Measurements from ENCODE around the gene AKIRIN2.
"Not testable (repeated sequence)": the region's sequence is repeated elsewhere in the genome, so short reads cannot be mapped to it uniquely, and the experiment has no call there.

Gene AKIRIN2

DNA sequence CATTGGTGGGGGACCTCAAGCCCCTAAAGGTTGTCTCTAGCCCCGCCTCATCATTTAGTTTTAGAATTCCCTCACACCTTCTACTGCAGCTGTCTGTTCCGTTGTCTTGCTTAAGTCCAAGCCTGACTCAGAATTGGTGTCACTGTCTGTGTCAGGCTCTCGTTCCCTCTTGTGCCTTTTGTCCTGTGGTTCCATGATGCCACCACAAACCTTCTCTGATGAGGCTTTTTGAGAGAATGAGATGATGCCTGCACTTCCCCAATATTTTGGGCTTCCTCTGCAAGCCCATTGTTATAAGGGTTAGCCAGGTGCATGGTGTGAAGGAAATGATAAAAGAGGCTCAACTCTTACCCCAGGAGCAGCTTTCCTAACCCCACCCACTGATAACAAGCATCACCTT lies 8.1 kb upstream of the AKIRIN2 start:
- Histone ChIP-seq H3K4me1 (ENCODE audit: control insufficient read depth in 1 of 2, insufficient read depth in 1 of 2, low read depth in 1 of 2, low read length in 1 of 2) (peaks cover 14 to 19% of the 10 kb centered on the region in 2 experiments), H3K4me3 (ENCODE audit: low read depth in 1 of 2, low read length in 1 of 2) (no peak overlapping the region), H3K27me3 (no peaks in the 10 kb centered on the region), H3K27ac (peak overlapping the region; percentile 47), H3K9me3 (no peaks in the 10 kb centered on the region), H3K36me3 (no peaks in the 10 kb centered on the region)
- TF ChIP-seq, protein P1, sequence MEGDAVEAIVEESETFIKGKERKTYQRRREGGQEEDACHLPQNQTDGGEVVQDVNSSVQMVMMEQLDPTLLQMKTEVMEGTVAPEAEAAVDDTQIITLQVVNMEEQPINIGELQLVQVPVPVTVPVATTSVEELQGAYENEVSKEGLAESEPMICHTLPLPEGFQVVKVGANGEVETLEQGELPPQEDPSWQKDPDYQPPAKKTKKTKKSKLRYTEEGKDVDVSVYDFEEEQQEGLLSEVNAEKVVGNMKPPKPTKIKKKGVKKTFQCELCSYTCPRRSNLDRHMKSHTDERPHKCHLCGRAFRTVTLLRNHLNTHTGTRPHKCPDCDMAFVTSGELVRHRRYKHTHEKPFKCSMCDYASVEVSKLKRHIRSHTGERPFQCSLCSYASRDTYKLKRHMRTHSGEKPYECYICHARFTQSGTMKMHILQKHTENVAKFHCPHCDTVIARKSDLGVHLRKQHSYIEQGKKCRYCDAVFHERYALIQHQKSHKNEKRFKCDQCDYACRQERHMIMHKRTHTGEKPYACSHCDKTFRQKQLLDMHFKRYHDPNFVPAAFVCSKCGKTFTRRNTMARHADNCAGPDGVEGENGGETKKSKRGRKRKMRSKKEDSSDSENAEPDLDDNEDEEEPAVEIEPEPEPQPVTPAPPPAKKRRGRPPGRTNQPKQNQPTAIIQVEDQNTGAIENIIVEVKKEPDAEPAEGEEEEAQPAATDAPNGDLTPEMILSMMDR (IDR thresholded peaks at IDR 0.05): no peak

GRCh38 chr6:87708581-87709427 lies 6.8 kb upstream of the AKIRIN2 start:
- not testable (repeated sequence) for H3K9me3 ChIP-seq; H3K27me3 ChIP-seq; H3K36me3 ChIP-seq; H3K4me1 ChIP-seq (ENCODE audit: control insufficient read depth in 1 of 2, insufficient read depth in 1 of 2, low read depth in 1 of 2, low read length in 1 of 2); H3K27ac ChIP-seq; H3K4me3 ChIP-seq (ENCODE audit: low read depth in 1 of 2, low read length in 1 of 2)

DNA sequence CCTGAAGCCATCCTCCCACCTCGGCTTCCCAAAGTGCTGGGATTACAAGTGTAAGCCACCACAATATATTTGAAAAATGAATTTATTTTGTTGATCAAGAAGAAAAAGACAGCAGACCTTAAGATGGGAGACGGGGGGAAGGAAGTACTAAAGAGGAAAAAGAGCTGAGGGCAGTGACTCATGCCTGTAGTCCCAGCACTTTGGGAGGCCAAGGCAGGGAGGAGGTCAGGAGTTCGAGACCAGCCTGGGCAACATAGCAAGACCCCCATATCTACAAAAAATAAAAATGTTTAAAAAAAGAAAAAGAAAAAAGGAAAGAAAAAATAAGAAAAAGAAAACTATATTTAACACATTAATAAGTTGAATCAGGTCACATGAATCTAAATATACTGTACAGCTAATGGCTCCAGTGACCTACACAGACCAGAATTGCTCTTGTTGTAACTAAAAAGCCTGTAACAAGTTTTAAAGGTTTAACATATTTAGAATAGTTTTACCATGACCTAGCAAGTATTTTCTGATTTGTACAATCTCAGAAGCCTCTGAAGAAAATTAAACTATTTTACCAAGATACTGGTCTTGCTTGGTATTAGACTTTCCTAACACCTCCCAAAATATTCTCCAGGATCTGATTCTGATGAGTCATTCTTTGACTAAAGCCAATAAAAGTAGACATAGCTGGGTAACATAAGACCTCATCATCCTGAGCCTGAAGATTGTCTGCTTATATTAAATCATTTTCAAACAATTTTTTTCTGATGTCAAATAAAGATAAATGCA lies 4.3 kb upstream of the AKIRIN2 start:
- TF ChIP-seq, protein P1 (IDR thresholded peaks at IDR 0.05): no peak
- Histone ChIP-seq H3K4me1 (ENCODE audit: control insufficient read depth in 1 of 2, insufficient read depth in 1 of 2, low read depth in 1 of 2, low read length in 1 of 2) (peaks cover 10 to 13% of the 10 kb centered on the region in 2 experiments), H3K36me3 (no peaks in the 10 kb centered on the region), H3K9me3 (no peaks in the 10 kb centered on the region), H3K27me3 (no peaks in the 10 kb centered on the region), H3K27ac (peak overlapping the region; percentile 32), H3K4me3 (ENCODE audit: low read depth in 1 of 2, low read length in 1 of 2) (no peak overlapping the region)

- Histone ChIP-seq H3K27ac (peak overlapping the region; percentile 17), H3K4me3 (ENCODE audit: low read depth in 1 of 2, low read length in 1 of 2) (no peak overlapping the region), H3K36me3 (no peaks in the 10 kb centered on the region), H3K27me3 (no peaks in the 10 kb centered on the region), H3K4me1 (ENCODE audit: control insufficient read depth in 1 of 2, insufficient read depth in 1 of 2, low read depth in 1 of 2, low read length in 1 of 2) (peaks cover 10 to 13% of the 10 kb centered on the region in 2 experiments), H3K9me3 (no peaks in the 10 kb centered on the region)
- TF ChIP-seq, protein P1 (IDR thresholded peaks at IDR 0.05): no peak
Measured at GRCh38 chr6:87705070-87705691, 3.1 kb upstream of the AKIRIN2 start.

DNA sequence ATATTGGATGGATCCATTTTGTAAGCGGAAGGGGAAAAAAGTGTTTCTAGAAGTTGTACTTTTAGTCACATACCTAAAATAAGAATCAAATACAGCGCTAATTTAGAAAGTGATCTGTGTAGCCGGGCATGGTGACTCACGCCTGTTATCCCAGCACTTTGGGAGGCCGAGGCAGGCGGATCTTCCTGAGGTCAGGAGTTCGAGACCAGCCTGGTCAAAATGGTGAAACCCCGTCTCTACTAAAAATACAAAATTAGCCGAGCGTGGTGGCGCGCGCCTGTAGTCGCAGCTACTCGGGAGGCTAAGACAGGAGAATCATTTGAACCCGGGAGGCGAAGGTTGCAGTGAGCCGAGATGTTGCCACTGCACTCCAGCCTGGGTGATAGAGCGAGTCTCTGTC lies 1.0 kb upstream of the AKIRIN2 start:
- H3K27me3 ChIP-seq, H3K36me3 ChIP-seq, H3K9me3 ChIP-seq: not testable (repeated sequence)
- peak overlapping the region; percentile 81 to 100 for H3K4me3 ChIP-seq (ENCODE audit: low read depth in 1 of 2, low read length in 1 of 2)
- H3K4me1 ChIP-seq (ENCODE audit: control insufficient read depth in 1 of 2, insufficient read depth in 1 of 2, low read depth in 1 of 2, low read length in 1 of 2): peaks cover 21 to 32% of the 10 kb centered on the region in 2 experiments
- peak overlapping the region; percentile 98 for H3K27ac ChIP-seq

DNA sequence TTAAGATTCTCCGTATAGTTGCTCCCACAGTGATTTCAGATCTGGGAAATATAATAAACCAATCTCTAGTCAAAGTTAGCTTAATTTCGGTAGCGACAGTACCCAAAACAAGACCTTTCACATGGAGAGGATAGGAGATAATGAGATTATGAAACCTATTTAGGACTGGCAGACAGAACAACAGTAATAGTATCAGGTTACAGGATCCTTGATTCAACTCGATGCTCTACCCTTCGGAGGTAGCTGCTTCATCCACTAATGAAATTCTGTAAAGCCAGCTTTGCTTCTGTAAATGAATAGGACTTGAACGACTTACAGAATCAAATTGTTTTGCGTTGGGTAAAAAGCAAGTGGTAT lies 534 bp upstream of the AKIRIN2 start:
- peak overlapping the region; percentile 98 for H3K27ac ChIP-seq
- H3K27me3 ChIP-seq: no peaks in the 10 kb centered on the region
- H3K4me3 ChIP-seq (ENCODE audit: low read depth in 1 of 2, low read length in 1 of 2): peak overlapping the region; percentile 81 to 100
- peaks cover 26 to 37% of the 10 kb centered on the region in 2 experiments for H3K4me1 ChIP-seq (ENCODE audit: control insufficient read depth in 1 of 2, insufficient read depth in 1 of 2, low read depth in 1 of 2, low read length in 1 of 2)
- H3K36me3 ChIP-seq: no peaks in the 10 kb centered on the region
- H3K9me3 ChIP-seq: no peaks in the 10 kb centered on the region
- TF ChIP-seq, protein P1 (IDR thresholded peaks at IDR 0.05): no peak

All from neutrophil (primary cell).